ENCODE data around the gene SYT17. TPM values are rescaled to one million over a fixed set of nuclear protein-coding genes. Genes with fewer than 3 reads are reported as not detected.

Gene SYT17
- total and polyA plus RNA-seq, 10 of the 15 experiments (the other 5 are each of a cell fraction or from before 2014, with no cell fraction given), result 3.7 to 12.3 (median 5.0) TPM

- Histone ChIP-seq H4K20me1 (ENCODE audit: control insufficient read depth, insufficient read depth) (no peaks in the 10 kb centered on the region), H3K9me3 (replicated peaks; ENCODE audit: control insufficient read depth, insufficient read depth, low read length) (no peaks in the 10 kb centered on the region; the same call in 2 of the 3 replicates), H3K9ac (ENCODE audit: control insufficient read depth, insufficient read depth, low read length) (no peak overlapping the region), H3K27me3 (replicated peaks in 1 of 2; ENCODE audit: control insufficient read depth in 2 of 2, insufficient read depth in 2 of 2, low read length in 1 of 2) (no peaks in the 10 kb centered on the region), H3K4me2 (ENCODE audit: control insufficient read depth, insufficient read depth) (no peak overlapping the region), H3K27ac (ENCODE audit: control insufficient read depth, insufficient read depth) (no peak overlapping the region), H3K79me2 (ENCODE audit: control insufficient read depth, insufficient read depth, low read length) (no peaks in the 10 kb centered on the region), H3K4me3 (no peak overlapping the region), H3K36me3 (ENCODE audit: control insufficient read depth in 2 of 2, insufficient read depth in 2 of 2, low read length in 1 of 2) (no peaks in the 10 kb centered on the region), H2AFZ (ENCODE audit: control insufficient read depth, low read depth, low read length) (no peak overlapping the region), H3K4me1 (ENCODE audit: control insufficient read depth, insufficient read depth, low read length) (peaks cover 49% of the 10 kb centered on the region)
- intact Hi-C loops (cut with micrococcal nuclease; ENCODE audit: unreplicated experiment), result no loop called here
- WGBS (ENCODE audit: insufficient coverage, insufficient replicate concordance, low lambda C conversion rate, missing lambda C conversion rate), result 91% methylated on average over 1 of the region's 1 CpG
- RAD21 ChIA-PET (ENCODE audit: unreplicated experiment), result no interaction called here
- TF ChIP-seq RCOR1 (conservative IDR thresholded peaks at IDR 0.05; ENCODE audit: low read depth, low read length) (no peak), CHD4 (IDR thresholded peaks at IDR 0.05) (no peak), BACH1 (IDR thresholded peaks at IDR 0.05; ENCODE audit: borderline replicate concordance) (no peak), SREBF2 (IDR thresholded peaks at IDR 0.05; ENCODE audit: low read length) (no peak), FOXK2 (IDR thresholded peaks at IDR 0.05) (no peak), IRF5 (IDR thresholded peaks at IDR 0.05; ENCODE audit: borderline replicate concordance) (no peak), NR2C1 (IDR thresholded peaks at IDR 0.05) (no peak), IRF3 (IDR thresholded peaks at IDR 0.05) (no peak)
- no TSS peak for BruUV-seq (replicated peaks)
- ATAC-seq (no peak), FAIRE-seq (no peak), DNase-seq (ENCODE audit: low read depth, low spot score) (no peak)
- CTCF ChIA-PET, result interaction anchor here (0.9 kb wide), 1 partner anchor 369 kb away, joined by 4 read pairs; no protein-coding TSS in a partner anchor
- in situ Hi-C loops (cut with MboI), result no loop called here
- POLR2A ChIA-PET, result no interaction called here
- SMC1A ChIA-PET (ENCODE audit: uncharacterized antibody, unreplicated experiment), result interaction anchor here (0.8 to 7.3 kb wide), 3 partner anchors 16 to 57 kb away, joined by 3 to 60 read pairs (median 4); no protein-coding TSS in a partner anchor
Measured at GRCh38 chr16:19133600-19133999, 34.4 kb upstream of the SYT17 start.

All from GM12878 (cell line).